Tibial nerve (tissue), 4 donors: ENCODE data around the gene MYH16. TPM values are rescaled to one million over a fixed set of nuclear protein-coding genes. Genes with fewer than 3 reads are reported as not detected.
"Not testable (repeated sequence)": the region's sequence is repeated elsewhere in the genome, so short reads cannot be mapped to it uniquely, and the experiment has no call there.

Experiments
- DNase-seq, 2 donors: peaks; one replicate each; pipeline ENCODE4 v3.0.0-alpha.2; 2019; ENCODE audit warnings: low spot score in 2 of 2
- H3K27ac ChIP-seq, 4 donors: fragments of 200-600 bp; sonication (generic) in 3 of 4; one replicate each; pipeline ENCODE4 v1.5.1; 2017 to 2019; ENCODE audit warnings: mild to moderate bottlenecking in 1 of 4
- H3K27me3 ChIP-seq, 2 donors: fragments of 200-600 bp; sonication (generic) in 1 of 2; one replicate each; pipeline versions ENCODE4 v1.5.1 to v1.6.0; 2017 to 2019
- H3K36me3 ChIP-seq, 3 donors: fragments of 200-600 bp; sonication (generic); one replicate each; pipeline ENCODE4 v1.5.1; 2018 to 2019
- H3K4me1 ChIP-seq, 4 donors: fragments of 200-600 bp; sonication (generic) in 3 of 4; one replicate each; pipeline ENCODE4 v1.5.1; 2017 to 2019
- H3K4me3 ChIP-seq, 4 donors: fragments of 200-600 bp; sonication (generic) in 3 of 4; one replicate each; pipeline ENCODE4 v1.5.1; 2017 to 2019; ENCODE audit warnings: mild to moderate bottlenecking in 1 of 4, moderate library complexity in 1 of 4
- H3K9me3 ChIP-seq, 4 donors: fragments of 200-600 bp; sonication (generic) in 3 of 4; one replicate each; pipeline ENCODE4 v1.5.1; 2017 to 2019
- EP300 ChIP-seq, 2 donors: sonication (generic); formaldehyde crosslinking; IDR thresholded peaks; one replicate each; pipeline ENCODE4 v1.6.1; 2017; ENCODE audit warnings: antibody characterized with exemption in 2 of 2, mild to moderate bottlenecking in 1 of 2
- POLR2A ChIP-seq, 2 donors: fragments of 450-650 bp; IDR thresholded peaks; one replicate each; pipeline ENCODE4 v1.6.1; 2017; ENCODE audit warnings: antibody characterized with exemption in 2 of 2, mild to moderate bottlenecking in 2 of 2, moderate library complexity in 2 of 2
- WGBS, 2 donors: methylation state at CpG; one replicate each; pipeline ENCODE4 v1.1.5; 2018; 5-methylcytosine and 5-hydroxymethylcytosine counted together
- total RNA-seq, 4 donors: library from RNA; depleted of rRNA; stranded (reverse); fragments of >200 nt; gene quantifications; one replicate each; pipeline ENCODE4 v1.1.0, GENCODE V29; 2016
- TF ChIP-seq, protein P1 (sequence below), 5 experiments: fragments of 200-600 bp in 3 of 5; fragments of 450-650 bp in 2 of 5; sonication (generic) in 3 of 5; IDR thresholded peaks; one replicate each; pipeline ENCODE4 v1.5.1; 2016 to 2019; ENCODE audit warnings: antibody characterized with exemption in 5 of 5, mild to moderate bottlenecking in 3 of 5, moderate library complexity in 2 of 5

The MYH16 gene
- total RNA-seq, 4 donors from 2014 or later: not detected

- TF ChIP-seq EP300 (IDR thresholded peaks at IDR 0.05) (no peak), POLR2A (IDR thresholded peaks at IDR 0.05) (no peak)
- TF ChIP-seq, protein P1, sequence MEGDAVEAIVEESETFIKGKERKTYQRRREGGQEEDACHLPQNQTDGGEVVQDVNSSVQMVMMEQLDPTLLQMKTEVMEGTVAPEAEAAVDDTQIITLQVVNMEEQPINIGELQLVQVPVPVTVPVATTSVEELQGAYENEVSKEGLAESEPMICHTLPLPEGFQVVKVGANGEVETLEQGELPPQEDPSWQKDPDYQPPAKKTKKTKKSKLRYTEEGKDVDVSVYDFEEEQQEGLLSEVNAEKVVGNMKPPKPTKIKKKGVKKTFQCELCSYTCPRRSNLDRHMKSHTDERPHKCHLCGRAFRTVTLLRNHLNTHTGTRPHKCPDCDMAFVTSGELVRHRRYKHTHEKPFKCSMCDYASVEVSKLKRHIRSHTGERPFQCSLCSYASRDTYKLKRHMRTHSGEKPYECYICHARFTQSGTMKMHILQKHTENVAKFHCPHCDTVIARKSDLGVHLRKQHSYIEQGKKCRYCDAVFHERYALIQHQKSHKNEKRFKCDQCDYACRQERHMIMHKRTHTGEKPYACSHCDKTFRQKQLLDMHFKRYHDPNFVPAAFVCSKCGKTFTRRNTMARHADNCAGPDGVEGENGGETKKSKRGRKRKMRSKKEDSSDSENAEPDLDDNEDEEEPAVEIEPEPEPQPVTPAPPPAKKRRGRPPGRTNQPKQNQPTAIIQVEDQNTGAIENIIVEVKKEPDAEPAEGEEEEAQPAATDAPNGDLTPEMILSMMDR (IDR thresholded peaks at IDR 0.05): no peak
- H3K4me3 ChIP-seq: no peak overlapping the region
- peaks cover 0 to 28% (median 9%) of the 10 kb centered on the region in 3 donors for H3K36me3 ChIP-seq
- H3K27ac ChIP-seq: peak overlapping the region in 1 of 4 donors; percentile 1
- no peaks in the 10 kb centered on the region for H3K9me3 ChIP-seq
- 78 to 85% methylated on average over 2 of the region's 2 CpGs for WGBS, 2 donors
- no peaks in the 10 kb centered on the region for H3K27me3 ChIP-seq
- H3K4me1 ChIP-seq: peaks cover 0 to 67% (median 19%) of the 10 kb centered on the region in 4 donors
- no peak for DNase-seq
These were observed 58.4 kb downstream of the MYH16 start for GRCh38 chr7:99331002-99331401.

- Histone ChIP-seq H3K36me3 (peaks cover 7 to 95% (median 21%) of the 10 kb centered on the region in 3 donors), H3K9me3 (no peaks in the 10 kb centered on the region), H3K27me3 (no peaks in the 10 kb centered on the region), H3K4me1 (peaks cover 0 to 9% (median 0%) of the 10 kb centered on the region in 4 donors), H3K4me3 (no peak overlapping the region), H3K27ac (no peak overlapping the region)
- TF ChIP-seq EP300 (IDR thresholded peaks at IDR 0.05) (no peak), POLR2A (IDR thresholded peaks at IDR 0.05) (no peak)
- TF ChIP-seq, protein P1 (IDR thresholded peaks at IDR 0.05): no peak
- 88 to 93% methylated on average over 3 of the region's 3 CpGs for WGBS, 2 donors
- no peak for DNase-seq
These were observed 67.0 kb downstream of the MYH16 start for GRCh38 chr7:99339595-99339994.

- peaks cover 0 to 14% (median 0%) of the 10 kb centered on the region in 4 donors for H3K4me1 ChIP-seq
- WGBS, 2 donors: 87 to 89% methylated on average over 3 of the region's 3 CpGs
- no peak overlapping the region for H3K4me3 ChIP-seq
- no peak for DNase-seq
- H3K27ac ChIP-seq: peak overlapping the region in 1 of 4 donors; percentile 48
- TF ChIP-seq POLR2A (IDR thresholded peaks at IDR 0.05) (no peak), EP300 (IDR thresholded peaks at IDR 0.05) (no peak)
- TF ChIP-seq, protein P1 (IDR thresholded peaks at IDR 0.05): no peak
- H3K36me3 ChIP-seq: peaks cover 7 to 93% (median 21%) of the 10 kb centered on the region in 3 donors
- H3K9me3 ChIP-seq: no peaks in the 10 kb centered on the region
- no peaks in the 10 kb centered on the region for H3K27me3 ChIP-seq
These were observed 68.0 kb downstream of the MYH16 start for GRCh38 chr7:99340659-99341058.

DNA sequence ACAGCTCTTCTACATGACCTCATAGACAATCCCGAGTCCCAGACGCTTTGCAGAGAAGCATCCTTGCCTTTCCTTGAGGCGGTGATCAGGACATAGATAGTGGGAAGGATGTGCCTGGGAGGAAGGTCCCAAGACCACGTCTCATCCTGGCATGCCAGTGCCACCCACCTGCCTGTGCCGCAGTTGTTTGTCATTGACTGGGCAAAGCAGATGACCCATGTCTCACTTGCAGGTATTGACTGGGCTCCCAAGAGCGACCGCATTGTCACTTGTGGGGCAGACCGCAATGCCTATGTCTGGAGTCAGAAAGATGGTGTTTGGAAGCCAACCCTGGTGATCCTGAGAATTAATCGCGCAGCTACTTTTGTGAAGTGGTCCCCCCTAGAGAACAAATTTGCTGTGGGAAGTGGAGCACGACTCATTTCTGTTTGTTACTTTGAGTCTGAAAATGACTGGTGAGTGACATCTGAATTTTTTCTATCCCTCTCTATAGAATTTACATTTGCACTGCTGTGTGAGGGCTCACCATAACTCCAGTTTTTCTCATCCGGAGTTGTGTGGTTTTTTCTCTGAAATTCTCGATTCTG is 71.5 kb downstream of the MYH16 start:
- 90 to 91% methylated on average over 13 of the region's 13 CpGs for WGBS, 2 donors
- Histone ChIP-seq H3K9me3 (no peaks in the 10 kb centered on the region), H3K27me3 (no peaks in the 10 kb centered on the region), H3K27ac (no peak overlapping the region), H3K36me3 (peaks cover 7 to 96% (median 11%) of the 10 kb centered on the region in 3 donors), H3K4me1 (peaks cover 0 to 17% (median 0%) of the 10 kb centered on the region in 4 donors), H3K4me3 (no peak overlapping the region)
- DNase-seq: no peak
- no peak for TF ChIP-seq POLR2A (IDR thresholded peaks at IDR 0.05)
- TF ChIP-seq EP300 (IDR thresholded peaks at IDR 0.05): no peak
- TF ChIP-seq, protein P1 (IDR thresholded peaks at IDR 0.05): no peak

DNA sequence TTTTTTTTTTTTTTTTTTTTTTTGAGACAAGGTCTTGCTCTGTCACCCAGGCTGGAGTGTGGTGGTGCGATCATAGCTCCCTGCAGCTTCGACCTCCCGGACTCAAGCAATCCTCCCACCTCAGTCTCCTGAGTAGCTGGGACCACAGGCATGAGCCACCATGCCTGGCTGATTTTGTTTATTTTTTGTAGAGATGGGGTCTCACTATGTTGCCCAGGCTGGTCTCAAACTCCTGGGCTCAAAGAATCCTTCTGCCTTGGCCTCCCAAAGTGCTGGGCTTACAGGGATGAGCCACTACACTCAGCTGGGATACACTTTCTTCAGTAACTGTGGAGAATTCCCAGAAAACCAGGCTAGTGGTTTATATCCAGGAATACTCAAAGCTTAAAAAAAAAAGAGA is 78.0 kb downstream of the MYH16 start:
- Histone ChIP-seq H3K36me3 (peaks cover 4 to 99% (median 12%) of the 10 kb centered on the region in 3 donors), H3K27ac (peak overlapping the region in 2 of 4 donors; percentile 47 to 57)
- H3K4me1 ChIP-seq, DNase-seq, H3K9me3 ChIP-seq, H3K4me3 ChIP-seq, H3K27me3 ChIP-seq: not testable (repeated sequence)
- WGBS, 2 donors: 67 to 83% methylated on average over 3 of the region's 3 CpGs
